Measurements from ENCODE around the gene TSPAN19. TPM values are rescaled to one million over a fixed set of nuclear protein-coding genes. Genes with fewer than 3 reads are reported as not detected.

TSPAN19 gene
- total RNA-seq (2021; ENCODE audit: unreplicated experiment) = 0.32 TPM
- polyA plus RNA-seq (2012) = 0.07 and 0.25 TPM in 2 replicates
- percentile 31 among the genes with signal in this experiment for Bru-seq, nascent RNA
- percentile 19 among the genes with signal in this experiment for BruChase-seq, experiment 1, labeled RNA remaining after a 6-hour chase
- percentile 30 among the genes with signal in this experiment for BruChase-seq, experiment 2, labeled RNA remaining after a 2-hour chase
- long read RNA-seq = 0 reads

DNA sequence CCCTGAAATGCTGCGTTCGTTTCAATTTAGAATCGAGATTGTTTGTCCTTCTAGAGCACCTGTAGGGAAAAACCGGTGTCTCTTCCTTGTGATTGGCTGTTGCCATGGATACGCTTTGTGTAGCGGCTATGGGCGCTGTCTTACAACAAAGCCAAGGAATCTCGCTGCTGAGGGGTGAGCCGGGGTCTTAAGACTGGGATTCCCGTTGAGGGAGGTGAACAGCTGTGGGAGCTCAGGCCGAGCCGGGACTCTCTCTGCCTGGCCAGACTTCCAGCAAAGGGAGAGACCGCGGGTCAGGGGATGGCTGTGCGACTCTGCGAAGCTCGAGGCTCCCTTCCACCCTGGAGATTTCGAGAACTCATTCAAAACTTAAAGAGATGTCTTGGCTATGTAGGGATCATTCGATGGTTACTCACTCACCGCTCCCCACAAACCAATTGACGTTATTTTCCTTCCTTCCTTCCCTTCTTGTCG lies at the start of gene TSPAN19, which contains the start of gene LRRIQ1:
TSS of gene TSPAN19 (minus strand) at position 44 of the 474 bp plus-strand sequence. CDS start 6,331 bp downstream, outside the sequence.
TSS of gene LRRIQ1 (plus strand) at position 118 of the 474 bp plus-strand sequence. CDS start 1,826 bp downstream, outside the sequence.
- Histone ChIP-seq H3K27me3 (ENCODE audit: insufficient read depth, low read length) (no peaks in the 10 kb centered on the region), H3K9ac (ENCODE audit: low read length) (peak within 1 kb of the TSS; percentile 28; the same call in 1 of the 2 replicates), H3K79me2 (ENCODE audit: insufficient read depth, low read length) (no peaks in the 10 kb centered on the region), H3K9me3 (ENCODE audit: control insufficient read depth in 1 of 2, insufficient read depth in 1 of 2, low read depth in 1 of 2, low read length in 2 of 2) (no peaks in the 10 kb centered on the region), H4K20me1 (ENCODE audit: insufficient read depth) (no peaks in the 10 kb centered on the region), H3K4me2 (ENCODE audit: low read length) (peak within 1 kb of the TSS; percentile 70), H3K36me3 (ENCODE audit: control insufficient read depth in 1 of 2, insufficient read depth in 2 of 2, low read length in 2 of 2) (no peaks in the 10 kb centered on the region), H3K9me2 (ENCODE audit: insufficient read depth) (no peaks in the 10 kb centered on the region), H3K4me3 (replicated peaks in 1 of 2; ENCODE audit: low read depth in 1 of 2, low read length in 2 of 2) (peak within 1 kb of the TSS; percentile 58 to 59), H2AFZ (ENCODE audit: low read depth, low read length, poor library complexity, severe bottlenecking) (peak within 1 kb of the TSS; percentile 91), H3K4me1 (ENCODE audit: control insufficient read depth in 1 of 2, insufficient read depth in 2 of 2, low read length in 2 of 2) (no peaks in the 10 kb centered on the region), H3K27ac (ENCODE audit: low read depth, low read length) (no peak within 1 kb of the TSS)
- intact Hi-C loops (cut with micrococcal nuclease) = no loop called here
- RAD21 ChIA-PET (ENCODE audit: low non-redundant PET in 1 of 2, low total read pairs in 2 of 2, uncharacterized antibody in 2 of 2, unreplicated experiment in 2 of 2) = no interaction called here
- TF ChIP-seq CBX3 (IDR thresholded peaks at IDR 0.05; ENCODE audit: low read depth) (no peak), SP1 (IDR thresholded peaks at IDR 0.05; ENCODE audit: low read depth) (peak; percentile 51; the same call in 1 of the 2 replicates), ELF1 (IDR thresholded peaks at IDR 0.05; ENCODE audit: borderline replicate concordance, low read depth) (no peak)
- TF ChIP-seq, protein P1, sequence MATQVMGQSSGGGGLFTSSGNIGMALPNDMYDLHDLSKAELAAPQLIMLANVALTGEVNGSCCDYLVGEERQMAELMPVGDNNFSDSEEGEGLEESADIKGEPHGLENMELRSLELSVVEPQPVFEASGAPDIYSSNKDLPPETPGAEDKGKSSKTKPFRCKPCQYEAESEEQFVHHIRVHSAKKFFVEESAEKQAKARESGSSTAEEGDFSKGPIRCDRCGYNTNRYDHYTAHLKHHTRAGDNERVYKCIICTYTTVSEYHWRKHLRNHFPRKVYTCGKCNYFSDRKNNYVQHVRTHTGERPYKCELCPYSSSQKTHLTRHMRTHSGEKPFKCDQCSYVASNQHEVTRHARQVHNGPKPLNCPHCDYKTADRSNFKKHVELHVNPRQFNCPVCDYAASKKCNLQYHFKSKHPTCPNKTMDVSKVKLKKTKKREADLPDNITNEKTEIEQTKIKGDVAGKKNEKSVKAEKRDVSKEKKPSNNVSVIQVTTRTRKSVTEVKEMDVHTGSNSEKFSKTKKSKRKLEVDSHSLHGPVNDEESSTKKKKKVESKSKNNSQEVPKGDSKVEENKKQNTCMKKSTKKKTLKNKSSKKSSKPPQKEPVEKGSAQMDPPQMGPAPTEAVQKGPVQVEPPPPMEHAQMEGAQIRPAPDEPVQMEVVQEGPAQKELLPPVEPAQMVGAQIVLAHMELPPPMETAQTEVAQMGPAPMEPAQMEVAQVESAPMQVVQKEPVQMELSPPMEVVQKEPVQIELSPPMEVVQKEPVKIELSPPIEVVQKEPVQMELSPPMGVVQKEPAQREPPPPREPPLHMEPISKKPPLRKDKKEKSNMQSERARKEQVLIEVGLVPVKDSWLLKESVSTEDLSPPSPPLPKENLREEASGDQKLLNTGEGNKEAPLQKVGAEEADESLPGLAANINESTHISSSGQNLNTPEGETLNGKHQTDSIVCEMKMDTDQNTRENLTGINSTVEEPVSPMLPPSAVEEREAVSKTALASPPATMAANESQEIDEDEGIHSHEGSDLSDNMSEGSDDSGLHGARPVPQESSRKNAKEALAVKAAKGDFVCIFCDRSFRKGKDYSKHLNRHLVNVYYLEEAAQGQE (IDR thresholded peaks at IDR 0.05; ENCODE audit: low read depth) = no peak
- DNase-seq (ENCODE audit: low read depth, low spot score) = peak; percentile 70
- CTCF ChIA-PET = no interaction called here
- BruUV-seq (replicated peaks) = no TSS peak
- POLR2A ChIA-PET = no interaction called here
- ATAC-seq = peak; percentile 80

DNA sequence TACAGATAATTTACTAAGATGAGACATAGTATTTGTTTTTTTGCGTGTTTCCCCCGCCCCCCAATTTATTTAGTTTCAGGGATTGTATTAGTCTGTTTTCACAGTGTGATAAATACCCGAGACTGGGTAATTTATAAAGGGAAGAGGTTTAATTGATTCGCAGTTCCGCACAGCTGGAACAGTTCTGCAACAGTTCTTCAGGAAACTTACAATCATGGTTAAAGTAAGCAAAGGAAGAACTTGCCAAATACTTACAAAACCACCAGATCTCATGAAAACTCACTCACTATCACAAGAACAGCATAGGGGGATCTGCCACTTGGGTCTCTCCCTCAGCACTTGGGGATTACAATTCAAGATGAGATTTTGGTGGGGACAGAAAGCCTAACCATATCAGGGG lies 49.0 kb upstream of the TSPAN19 start:
- Histone ChIP-seq H3K9ac (ENCODE audit: low read length) (no peak overlapping the region), H2AFZ (ENCODE audit: low read depth, low read length, poor library complexity, severe bottlenecking) (no peak overlapping the region), H3K4me1 (ENCODE audit: control insufficient read depth in 1 of 2, insufficient read depth in 2 of 2, low read length in 2 of 2) (no peaks in the 10 kb centered on the region), H3K36me3 (ENCODE audit: control insufficient read depth in 1 of 2, insufficient read depth in 2 of 2, low read length in 2 of 2) (no peaks in the 10 kb centered on the region), H3K4me3 (replicated peaks in 1 of 2; ENCODE audit: low read depth in 1 of 2, low read length in 2 of 2) (no peak overlapping the region), H3K79me2 (ENCODE audit: insufficient read depth, low read length) (no peaks in the 10 kb centered on the region), H3K4me2 (ENCODE audit: low read length) (no peak overlapping the region), H3K27me3 (ENCODE audit: insufficient read depth, low read length) (no peaks in the 10 kb centered on the region), H3K9me2 (ENCODE audit: insufficient read depth) (no peaks in the 10 kb centered on the region), H3K27ac (ENCODE audit: low read depth, low read length) (no peak overlapping the region), H3K9me3 (ENCODE audit: control insufficient read depth in 1 of 2, insufficient read depth in 1 of 2, low read depth in 1 of 2, low read length in 2 of 2) (no peaks in the 10 kb centered on the region), H4K20me1 (ENCODE audit: insufficient read depth) (no peaks in the 10 kb centered on the region)
- intact Hi-C loops (cut with micrococcal nuclease) = no loop called here
- ChIA-PET POLR2A (no interaction called here), CTCF (no interaction called here), RAD21 (ENCODE audit: low non-redundant PET in 1 of 2, low total read pairs in 2 of 2, uncharacterized antibody in 2 of 2, unreplicated experiment in 2 of 2) (no interaction called here)
- no peak for DNase-seq (ENCODE audit: low read depth, low spot score)
- no peak for ATAC-seq
- BruUV-seq (replicated peaks) = no TSS peak
- no peak for TF ChIP-seq EZH2 (IDR thresholded peaks at IDR 0.05)
- no peak for TF ChIP-seq ZNF274 (IDR thresholded peaks at IDR 0.05; ENCODE audit: low read depth, low read length)
- TF ChIP-seq EGR1 (IDR thresholded peaks at IDR 0.05; ENCODE audit: low read depth) = no peak
- no peak for TF ChIP-seq SP1 (IDR thresholded peaks at IDR 0.05; ENCODE audit: low read depth)
- TF ChIP-seq, protein P2, sequence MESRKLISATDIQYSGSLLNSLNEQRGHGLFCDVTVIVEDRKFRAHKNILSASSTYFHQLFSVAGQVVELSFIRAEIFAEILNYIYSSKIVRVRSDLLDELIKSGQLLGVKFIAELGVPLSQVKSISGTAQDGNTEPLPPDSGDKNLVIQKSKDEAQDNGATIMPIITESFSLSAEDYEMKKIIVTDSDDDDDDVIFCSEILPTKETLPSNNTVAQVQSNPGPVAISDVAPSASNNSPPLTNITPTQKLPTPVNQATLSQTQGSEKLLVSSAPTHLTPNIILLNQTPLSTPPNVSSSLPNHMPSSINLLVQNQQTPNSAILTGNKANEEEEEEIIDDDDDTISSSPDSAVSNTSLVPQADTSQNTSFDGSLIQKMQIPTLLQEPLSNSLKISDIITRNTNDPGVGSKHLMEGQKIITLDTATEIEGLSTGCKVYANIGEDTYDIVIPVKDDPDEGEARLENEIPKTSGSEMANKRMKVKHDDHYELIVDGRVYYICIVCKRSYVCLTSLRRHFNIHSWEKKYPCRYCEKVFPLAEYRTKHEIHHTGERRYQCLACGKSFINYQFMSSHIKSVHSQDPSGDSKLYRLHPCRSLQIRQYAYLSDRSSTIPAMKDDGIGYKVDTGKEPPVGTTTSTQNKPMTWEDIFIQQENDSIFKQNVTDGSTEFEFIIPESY (IDR thresholded peaks at IDR 0.05; ENCODE audit: extremely low read depth, insufficient replicate concordance, low read length) = no peak
- TF ChIP-seq, protein P3, sequence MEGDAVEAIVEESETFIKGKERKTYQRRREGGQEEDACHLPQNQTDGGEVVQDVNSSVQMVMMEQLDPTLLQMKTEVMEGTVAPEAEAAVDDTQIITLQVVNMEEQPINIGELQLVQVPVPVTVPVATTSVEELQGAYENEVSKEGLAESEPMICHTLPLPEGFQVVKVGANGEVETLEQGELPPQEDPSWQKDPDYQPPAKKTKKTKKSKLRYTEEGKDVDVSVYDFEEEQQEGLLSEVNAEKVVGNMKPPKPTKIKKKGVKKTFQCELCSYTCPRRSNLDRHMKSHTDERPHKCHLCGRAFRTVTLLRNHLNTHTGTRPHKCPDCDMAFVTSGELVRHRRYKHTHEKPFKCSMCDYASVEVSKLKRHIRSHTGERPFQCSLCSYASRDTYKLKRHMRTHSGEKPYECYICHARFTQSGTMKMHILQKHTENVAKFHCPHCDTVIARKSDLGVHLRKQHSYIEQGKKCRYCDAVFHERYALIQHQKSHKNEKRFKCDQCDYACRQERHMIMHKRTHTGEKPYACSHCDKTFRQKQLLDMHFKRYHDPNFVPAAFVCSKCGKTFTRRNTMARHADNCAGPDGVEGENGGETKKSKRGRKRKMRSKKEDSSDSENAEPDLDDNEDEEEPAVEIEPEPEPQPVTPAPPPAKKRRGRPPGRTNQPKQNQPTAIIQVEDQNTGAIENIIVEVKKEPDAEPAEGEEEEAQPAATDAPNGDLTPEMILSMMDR (IDR thresholded peaks at IDR 0.05 in 2 of 3, conservative IDR thresholded peaks at IDR 0.05 in 1 of 3; ENCODE audit: borderline replicate concordance in 1 of 3, insufficient read depth in 1 of 3, low read depth in 2 of 3, low read length in 2 of 3) = no peak
- no peak for TF ChIP-seq RAD21 (IDR thresholded peaks at IDR 0.05; ENCODE audit: low read depth)
- no peak for TF ChIP-seq JUND (IDR thresholded peaks at IDR 0.05)
- TF ChIP-seq SIN3A (IDR thresholded peaks at IDR 0.05; ENCODE audit: low read depth) = no peak
